Measurements from ENCODE around the gene CARD11.

GRCh38 chr7:2953588-2954407 is 89.9 kb downstream of the CARD11 start:
- TF ChIP-seq POLR2AphosphoS5 (IDR thresholded peaks at IDR 0.05) (no peak), POLR2A (IDR thresholded peaks at IDR 0.05) (no peak), EP300 (IDR thresholded peaks at IDR 0.05; ENCODE audit: low read depth) (no peak)
- TF ChIP-seq, protein P1, sequence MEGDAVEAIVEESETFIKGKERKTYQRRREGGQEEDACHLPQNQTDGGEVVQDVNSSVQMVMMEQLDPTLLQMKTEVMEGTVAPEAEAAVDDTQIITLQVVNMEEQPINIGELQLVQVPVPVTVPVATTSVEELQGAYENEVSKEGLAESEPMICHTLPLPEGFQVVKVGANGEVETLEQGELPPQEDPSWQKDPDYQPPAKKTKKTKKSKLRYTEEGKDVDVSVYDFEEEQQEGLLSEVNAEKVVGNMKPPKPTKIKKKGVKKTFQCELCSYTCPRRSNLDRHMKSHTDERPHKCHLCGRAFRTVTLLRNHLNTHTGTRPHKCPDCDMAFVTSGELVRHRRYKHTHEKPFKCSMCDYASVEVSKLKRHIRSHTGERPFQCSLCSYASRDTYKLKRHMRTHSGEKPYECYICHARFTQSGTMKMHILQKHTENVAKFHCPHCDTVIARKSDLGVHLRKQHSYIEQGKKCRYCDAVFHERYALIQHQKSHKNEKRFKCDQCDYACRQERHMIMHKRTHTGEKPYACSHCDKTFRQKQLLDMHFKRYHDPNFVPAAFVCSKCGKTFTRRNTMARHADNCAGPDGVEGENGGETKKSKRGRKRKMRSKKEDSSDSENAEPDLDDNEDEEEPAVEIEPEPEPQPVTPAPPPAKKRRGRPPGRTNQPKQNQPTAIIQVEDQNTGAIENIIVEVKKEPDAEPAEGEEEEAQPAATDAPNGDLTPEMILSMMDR (IDR thresholded peaks at IDR 0.05): no peak
